Fibroblast of skin of back (primary cell): ENCODE measurements around the gene TMEM132D.
A peak's percentile ranks its signal among the peaks of the same experiment; 100 is the strongest.

Experiments
- DNase-seq: peaks from one replicate; pipeline ENCODE4 v3.0.0-alpha.2; 2013

The TMEM132D gene

GRCh38 chr12:129825316-129825715 is 78.5 kb downstream of the TMEM132D start:
- no peak for DNase-seq

DNA sequence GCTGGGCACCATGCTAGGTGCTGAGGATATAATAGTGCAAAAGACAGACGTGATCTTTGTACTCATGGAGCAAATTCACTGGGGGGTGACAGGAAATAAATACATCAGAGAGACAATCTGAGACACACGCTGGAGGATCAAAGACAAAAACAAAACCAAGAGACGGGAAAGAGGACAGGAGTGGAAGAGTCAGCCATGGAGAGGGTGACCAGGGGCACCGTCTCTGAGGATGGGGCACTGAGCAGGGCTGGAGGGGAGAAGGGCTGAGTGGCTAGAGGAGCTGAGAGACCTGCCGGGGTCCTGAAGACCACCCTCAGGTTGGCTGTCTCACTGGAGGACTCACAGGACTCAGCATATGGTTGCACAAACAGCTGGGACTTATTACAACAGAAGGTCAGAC is 81.9 kb downstream of the TMEM132D start:
- DNase-seq: no peak

- peak; percentile 36 for DNase-seq
These were observed 84.4 kb downstream of the TMEM132D start for GRCh38 chr12:129819391-129819790.

GRCh38 chr12:129815846-129816245 is 88.0 kb downstream of the TMEM132D start:
- DNase-seq: no peak

DNA sequence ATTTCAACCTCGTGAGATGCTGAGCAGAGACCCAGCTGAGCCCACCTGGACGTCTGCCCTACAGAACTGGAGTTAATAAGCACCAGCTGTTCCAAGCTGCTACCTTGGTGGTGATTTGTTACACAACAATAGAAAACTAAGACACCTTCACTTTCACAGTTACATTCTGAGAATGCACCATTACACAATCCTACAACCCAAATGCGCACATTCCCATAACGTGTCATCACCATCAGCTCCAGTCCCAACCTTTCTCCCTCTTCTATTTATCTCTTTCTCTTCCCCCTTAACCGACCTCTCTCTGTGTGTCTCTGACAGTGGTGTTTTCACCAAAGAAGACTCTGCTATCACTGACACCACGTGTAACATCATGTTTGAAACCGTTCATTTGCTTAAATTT is 91.9 kb downstream of the TMEM132D start:
- DNase-seq: no peak

DNA sequence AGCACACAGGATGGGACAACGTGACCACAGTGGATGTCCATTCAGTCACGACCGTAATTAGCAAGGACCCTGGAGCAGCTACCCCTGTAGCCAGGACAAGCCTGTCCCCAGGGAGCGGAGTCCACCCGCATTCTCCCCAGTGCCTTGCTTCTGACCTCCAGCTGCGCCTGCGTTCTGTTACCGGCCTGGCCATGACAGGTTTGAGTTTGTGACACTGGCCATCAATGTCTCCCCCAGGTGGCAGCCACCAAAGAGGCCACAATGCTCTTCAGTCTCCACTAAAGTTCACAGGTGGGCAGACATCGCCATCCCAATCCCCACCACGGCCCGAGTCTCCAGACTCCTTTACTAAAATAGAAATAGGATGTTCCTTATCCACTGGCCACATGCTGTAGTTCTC is 96.7 kb downstream of the TMEM132D start:
- DNase-seq: no peak

GRCh38 chr12:129791396-129791795 is 112.4 kb downstream of the TMEM132D start:
- peak; percentile 76 for DNase-seq

- no peak for DNase-seq
These were observed 112.9 kb downstream of the TMEM132D start for GRCh38 chr12:129790930-129791329.

- no peak for DNase-seq
These were observed 113.5 kb downstream of the TMEM132D start for GRCh38 chr12:129790331-129790730.

DNA sequence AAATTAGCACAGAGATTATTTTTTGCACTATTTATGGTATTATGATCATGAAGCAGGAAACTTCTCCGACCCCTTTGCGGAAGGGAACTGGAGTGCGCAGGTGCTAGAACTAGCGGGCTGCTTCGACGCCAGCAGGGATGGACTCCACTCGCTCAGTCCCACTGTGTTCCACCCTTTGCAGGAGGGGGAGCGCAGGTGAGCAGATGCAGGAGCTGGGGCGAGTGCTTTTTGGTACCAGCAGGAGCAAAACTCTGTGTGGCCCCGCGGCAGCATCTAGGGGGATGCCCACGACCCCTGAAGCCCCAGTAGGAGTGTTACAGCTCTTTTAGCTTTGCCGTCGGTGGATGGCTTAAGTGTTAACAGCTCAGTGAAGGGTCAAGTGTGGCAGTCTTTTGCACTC is 113.9 kb downstream of the TMEM132D start:
- no peak for DNase-seq

GRCh38 chr12:129788506-129789084 is 115.2 kb downstream of the TMEM132D start:
- peak; percentile 94 for DNase-seq

- DNase-seq: no peak
These were observed 123.8 kb downstream of the TMEM132D start for GRCh38 chr12:129779989-129780388.

DNA sequence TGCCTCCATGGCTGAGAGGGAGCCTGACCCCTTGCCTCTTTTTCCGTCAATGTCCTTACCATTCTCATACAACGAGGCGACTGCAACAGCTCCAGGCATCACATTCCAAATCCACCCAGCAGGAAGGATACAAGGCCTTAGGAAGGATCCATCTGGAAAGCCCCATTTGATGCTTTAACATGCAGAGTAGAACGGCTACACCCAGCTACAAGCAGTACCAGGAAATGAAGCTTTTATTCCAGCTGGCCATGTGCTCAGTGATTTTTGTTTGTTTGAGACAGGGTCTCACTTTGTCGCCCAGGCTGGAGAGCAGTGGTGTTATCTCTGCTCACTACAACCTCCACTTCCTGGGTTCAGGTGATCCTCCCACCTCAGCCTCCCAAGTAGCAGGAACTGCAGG is 124.8 kb downstream of the TMEM132D start:
- DNase-seq: no peak

DNA sequence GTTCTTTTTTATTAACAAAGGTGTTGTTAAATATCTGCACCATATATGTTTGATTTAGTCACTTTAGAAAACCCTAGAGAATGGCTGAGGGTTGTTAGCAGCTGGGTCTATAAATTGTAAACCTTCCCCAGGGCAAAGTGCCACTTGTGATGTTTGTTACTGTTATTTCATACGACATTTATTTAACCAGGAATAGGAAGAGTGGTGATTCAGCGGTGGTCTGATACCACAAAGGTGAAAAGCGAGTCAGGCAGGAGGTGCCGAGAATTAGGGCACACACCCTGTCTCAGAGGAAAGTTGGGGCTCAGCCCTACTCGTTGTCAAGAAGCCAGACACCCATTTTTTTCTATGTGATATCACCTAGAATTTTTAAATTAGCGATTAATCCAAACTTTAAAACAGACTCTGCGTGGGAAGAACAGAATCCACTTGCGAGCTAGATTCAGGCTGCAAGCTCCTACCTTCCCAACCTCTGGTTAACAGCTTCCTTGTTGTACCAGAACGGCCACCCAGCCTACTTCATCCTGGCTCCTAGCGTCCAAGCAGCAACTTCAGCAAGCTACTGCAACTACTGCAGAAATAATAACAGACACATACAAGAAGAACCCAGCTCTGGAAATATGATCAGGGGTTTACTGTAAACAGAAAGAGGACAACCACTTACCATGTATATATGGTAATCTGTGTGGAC is 126.7 kb downstream of the TMEM132D start:
- DNase-seq: no peak

GRCh38 chr12:129772501-129773493 is 131.0 kb downstream of the TMEM132D start:
- DNase-seq: peak; percentile 87

DNA sequence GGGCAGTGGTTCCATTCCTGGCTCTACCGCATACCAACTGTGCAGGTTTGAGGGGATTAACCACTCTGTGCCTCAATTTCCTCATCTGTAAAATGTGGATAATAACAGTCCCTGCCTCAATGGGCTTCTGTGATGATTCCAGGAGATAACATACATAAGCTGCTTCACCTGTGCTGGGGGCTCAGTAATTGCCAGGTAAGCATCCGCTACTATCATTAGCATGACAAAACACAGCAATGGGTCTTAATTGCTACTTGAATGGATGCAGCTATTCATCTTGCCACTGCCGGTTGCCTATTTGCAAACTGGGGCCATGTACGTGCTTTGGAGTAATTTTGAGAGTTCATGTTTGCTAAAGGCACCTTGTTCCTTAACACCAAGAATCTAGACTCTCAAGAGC is 132.6 kb downstream of the TMEM132D start:
- no peak for DNase-seq

GRCh38 chr12:129765719-129766118 is 138.1 kb downstream of the TMEM132D start:
- DNase-seq: no peak

DNA sequence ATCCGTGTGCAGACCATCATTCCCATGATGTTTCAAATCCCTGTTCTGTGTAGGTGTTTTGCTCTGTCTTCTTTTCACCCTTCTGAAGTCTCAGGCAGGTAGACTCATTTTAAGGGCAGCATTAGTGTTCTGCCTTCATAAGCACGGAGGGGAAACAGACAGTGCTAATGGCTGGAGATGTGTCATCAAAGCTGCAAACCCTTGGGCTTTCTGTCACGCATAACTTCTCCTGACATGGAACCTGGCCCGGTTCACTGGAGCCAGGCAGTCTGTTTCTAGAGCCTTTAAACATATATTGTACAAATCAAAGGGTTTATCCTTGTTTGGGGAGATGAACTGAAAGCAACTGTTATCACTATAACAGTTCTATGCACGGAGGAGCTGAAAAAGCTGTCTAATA is 141.4 kb downstream of the TMEM132D start:
- DNase-seq: no peak

GRCh38 chr12:129753586-129753985 is 150.2 kb downstream of the TMEM132D start:
- DNase-seq: peak; percentile 96

GRCh38 chr12:129750421-129750820 is 153.4 kb downstream of the TMEM132D start:
- DNase-seq: peak; percentile 78

GRCh38 chr12:129746318-129746717 is 157.5 kb downstream of the TMEM132D start:
- no peak for DNase-seq

- no peak for DNase-seq
These were observed 174.7 kb downstream of the TMEM132D start for GRCh38 chr12:129729170-129729569.

GRCh38 chr12:129727100-129727499 is 176.7 kb downstream of the TMEM132D start:
- no peak for DNase-seq
